ENCODE measurements around the gene LRIG2. TPM values are rescaled to one million over a fixed set of nuclear protein-coding genes. Genes with fewer than 3 reads are reported as not detected.
"Not testable (repeated sequence)": the region's sequence is repeated elsewhere in the genome, so short reads cannot be mapped to it uniquely, and the experiment has no call there.

LRIG2 gene
- total RNA-seq, 2 experiments from 2014 or later, result 13.7 to 15.6 TPM

DNA sequence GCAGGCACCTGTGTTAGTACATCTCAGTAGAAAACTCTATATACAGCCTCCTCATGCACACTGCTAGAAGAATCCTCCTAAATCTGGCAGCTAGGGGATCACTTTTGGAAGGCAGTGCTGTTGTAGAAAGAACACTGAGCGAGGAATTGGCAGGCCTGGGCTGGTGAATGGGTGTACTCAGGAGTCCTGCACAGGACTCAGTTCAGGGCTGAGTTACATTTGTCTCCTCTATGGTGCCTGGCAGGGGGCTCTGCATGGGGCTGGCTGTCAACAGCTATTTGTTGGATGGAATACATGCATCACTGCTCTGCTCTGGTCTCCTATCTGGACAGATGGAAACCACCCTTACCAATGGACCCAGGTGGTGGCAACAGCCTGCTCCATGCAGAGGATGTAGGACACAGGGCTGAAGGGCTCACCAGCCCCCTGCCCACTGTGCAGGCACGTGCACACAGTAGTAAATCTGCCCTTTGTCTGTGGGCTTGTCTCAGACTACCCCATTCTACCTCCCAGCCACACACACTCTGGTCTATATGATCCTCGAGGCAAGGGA is 74.2 kb downstream of the LRIG2 start:
- Mint-ChIP-seq H3K27ac (no peak overlapping the region), H3K36me3 (ENCODE audit: low read depth) (no peaks in the 10 kb centered on the region), H3K9me3 (ENCODE audit: insufficient read depth) (no peaks in the 10 kb centered on the region), H3K27me3 (ENCODE audit: low read depth) (no peaks in the 10 kb centered on the region), H3K4me3 (no peak overlapping the region), H3K4me1 (ENCODE audit: low read depth) (peaks cover 30% of the 10 kb centered on the region)
- POLR2A ChIA-PET, result no interaction called here
- CTCF ChIA-PET, result no interaction called here
- DNase-seq, result no peak
- ATAC-seq, result peak; percentile 26

- H3K27me3 Mint-ChIP-seq (ENCODE audit: low read depth), result no peaks in the 10 kb centered on the region
- DNase-seq (no peak), ATAC-seq (no peak)
- H3K4me3 Mint-ChIP-seq, result no peak overlapping the region
- CTCF ChIA-PET, result no interaction called here
- no peak overlapping the region for H3K27ac Mint-ChIP-seq
- H3K4me1 Mint-ChIP-seq (ENCODE audit: low read depth), result peaks cover 23% of the 10 kb centered on the region
- POLR2A ChIA-PET, result no interaction called here
- H3K9me3 Mint-ChIP-seq (ENCODE audit: insufficient read depth), result no peaks in the 10 kb centered on the region
- H3K36me3 Mint-ChIP-seq (ENCODE audit: low read depth), result no peaks in the 10 kb centered on the region
Observed at GRCh38 chr1:113147826-113148225, 74.8 kb downstream of the LRIG2 start.

DNA sequence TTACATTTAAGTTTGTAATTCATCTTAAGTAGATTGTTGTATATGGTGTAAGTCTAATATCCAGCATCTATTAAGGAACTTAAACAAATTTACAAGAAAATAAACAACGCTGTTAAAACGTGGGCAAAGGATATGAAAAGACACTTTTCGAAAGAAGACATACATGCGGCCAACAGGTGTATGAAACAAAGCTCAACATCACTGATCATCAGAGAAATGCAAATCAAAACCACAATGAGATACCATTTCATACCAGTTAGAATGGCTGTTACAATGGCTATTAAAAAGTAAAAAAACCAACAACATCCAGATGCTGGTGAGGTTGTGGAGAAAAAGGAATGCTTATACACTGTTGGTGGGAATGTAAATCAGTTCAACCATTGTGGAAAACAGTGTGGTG is 77.5 kb downstream of the LRIG2 start:
- ATAC-seq; CTCF ChIA-PET; H3K9me3 Mint-ChIP-seq (ENCODE audit: insufficient read depth); POLR2A ChIA-PET; H3K4me3 Mint-ChIP-seq; DNase-seq; H3K27ac Mint-ChIP-seq; H3K36me3 Mint-ChIP-seq (ENCODE audit: low read depth); H3K27me3 Mint-ChIP-seq (ENCODE audit: low read depth): not testable (repeated sequence)
- H3K4me1 Mint-ChIP-seq (ENCODE audit: low read depth), result peaks cover 17% of the 10 kb centered on the region

- Mint-ChIP-seq H3K27ac (no peak overlapping the region), H3K27me3 (ENCODE audit: low read depth) (no peaks in the 10 kb centered on the region), H3K4me1 (ENCODE audit: low read depth) (no peaks in the 10 kb centered on the region), H3K36me3 (ENCODE audit: low read depth) (no peaks in the 10 kb centered on the region), H3K4me3 (no peak overlapping the region), H3K9me3 (ENCODE audit: insufficient read depth) (peaks cover 3% of the 10 kb centered on the region)
- no peak for ATAC-seq
- ChIA-PET CTCF (no interaction called here), POLR2A (no interaction called here)
- DNase-seq, result no peak
Observed at GRCh38 chr1:113153116-113153803, 80.3 kb downstream of the LRIG2 start.

GRCh38 chr1:113156368-113156767 is 83.4 kb downstream of the LRIG2 start:
- Mint-ChIP-seq H3K27me3 (ENCODE audit: low read depth) (peaks cover 4% of the 10 kb centered on the region), H3K4me3 (no peak overlapping the region), H3K27ac (no peak overlapping the region), H3K4me1 (ENCODE audit: low read depth) (no peaks in the 10 kb centered on the region), H3K36me3 (ENCODE audit: low read depth) (no peaks in the 10 kb centered on the region), H3K9me3 (ENCODE audit: insufficient read depth) (peaks cover 3% of the 10 kb centered on the region)
- POLR2A ChIA-PET, result no interaction called here
- CTCF ChIA-PET, result no interaction called here
- DNase-seq (no peak), ATAC-seq (no peak)

DNA sequence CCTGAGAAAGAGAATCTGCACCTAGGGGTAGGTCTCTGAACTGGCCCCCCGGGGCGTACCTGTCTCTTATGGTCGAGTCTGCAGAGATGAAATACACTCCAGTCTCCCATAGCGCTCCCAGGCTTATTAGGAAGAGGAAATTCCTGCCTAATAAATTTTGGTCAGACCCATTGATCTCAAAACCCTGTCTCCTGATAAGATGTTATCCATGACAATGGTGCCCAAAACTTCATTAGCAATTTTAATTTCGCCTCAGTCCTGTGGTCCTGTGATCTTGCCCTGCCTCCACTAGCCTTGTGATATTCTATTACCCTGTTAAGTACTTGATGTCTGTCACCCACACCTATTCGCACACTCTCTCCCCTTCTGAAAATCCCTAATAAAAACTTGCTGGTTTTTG is 85.7 kb downstream of the LRIG2 start:
- DNase-seq; POLR2A ChIA-PET; H3K27me3 Mint-ChIP-seq (ENCODE audit: low read depth); H3K27ac Mint-ChIP-seq; H3K36me3 Mint-ChIP-seq (ENCODE audit: low read depth); H3K4me1 Mint-ChIP-seq (ENCODE audit: low read depth); ATAC-seq; H3K9me3 Mint-ChIP-seq (ENCODE audit: insufficient read depth); H3K4me3 Mint-ChIP-seq; CTCF ChIA-PET: not testable (repeated sequence)

DNA sequence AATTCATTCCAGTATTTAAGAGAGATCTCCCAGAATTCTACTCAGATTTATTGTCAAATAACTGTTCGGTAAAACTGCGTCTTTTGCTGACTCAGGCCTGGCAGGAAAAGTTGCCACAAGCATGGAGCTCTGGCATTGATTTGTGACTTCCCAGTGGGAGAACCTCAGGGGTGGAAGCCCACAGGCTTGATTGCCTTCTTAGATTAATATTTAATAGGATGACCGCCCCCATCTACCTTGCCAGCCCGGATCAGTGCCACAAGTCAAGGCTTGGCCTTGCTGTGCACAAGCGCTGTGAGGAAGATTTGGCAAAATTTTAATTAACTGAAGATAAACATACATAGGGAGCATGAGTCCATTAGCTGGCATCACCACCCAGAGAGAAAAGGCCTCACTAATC is 93.5 kb downstream of the LRIG2 start:
- Mint-ChIP-seq H3K9me3 (ENCODE audit: insufficient read depth) (peaks cover under 1% of the 10 kb centered on the region), H3K27ac (no peak overlapping the region)

GRCh38 chr1:113168946-113169345 is 95.9 kb downstream of the LRIG2 start:
- ChIA-PET CTCF (no interaction called here), POLR2A (no interaction called here)
- Mint-ChIP-seq H3K9me3 (ENCODE audit: insufficient read depth) (peaks cover 13% of the 10 kb centered on the region), H3K4me1 (ENCODE audit: low read depth) (no peaks in the 10 kb centered on the region), H3K4me3 (no peak overlapping the region), H3K36me3 (ENCODE audit: low read depth) (peaks cover 4% of the 10 kb centered on the region), H3K27ac (no peak overlapping the region), H3K27me3 (ENCODE audit: low read depth) (peaks cover 10% of the 10 kb centered on the region)
- DNase-seq, result no peak
- ATAC-seq, result no peak

More for the DNA sequence above, 93.5 kb downstream of the LRIG2 start:
- Mint-ChIP-seq H3K4me1 (ENCODE audit: low read depth) (no peaks in the 10 kb centered on the region), H3K4me3 (no peak overlapping the region), H3K36me3 (ENCODE audit: low read depth) (no peaks in the 10 kb centered on the region), H3K27me3 (ENCODE audit: low read depth) (peaks cover 2% of the 10 kb centered on the region)
- ChIA-PET CTCF (no interaction called here), POLR2A (no interaction called here)
- ATAC-seq (no peak), DNase-seq (no peak)

DNA sequence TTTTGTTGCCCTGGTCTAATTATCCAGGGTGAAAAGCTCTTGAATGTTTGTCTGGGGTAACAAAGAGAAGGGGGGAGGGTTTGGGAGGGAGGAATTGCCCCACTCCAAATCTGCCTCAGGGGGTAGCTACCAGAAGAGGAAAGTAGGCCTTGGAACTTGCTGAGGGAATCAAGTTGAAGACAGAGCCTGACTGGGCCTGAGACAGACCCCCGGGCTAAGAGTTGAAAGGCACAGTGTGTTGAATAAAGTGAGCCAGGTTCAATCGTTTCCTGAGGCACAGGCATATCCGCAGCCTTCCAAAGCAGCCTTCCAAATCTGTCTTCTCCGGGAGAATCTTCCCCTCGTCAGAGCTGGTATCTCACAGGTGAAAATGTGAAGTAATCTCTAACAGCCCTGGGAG is 96.6 kb downstream of the LRIG2 start:
- POLR2A ChIA-PET, result no interaction called here
- H3K4me3 Mint-ChIP-seq, result no peak overlapping the region
- H3K4me1 Mint-ChIP-seq (ENCODE audit: low read depth), result no peaks in the 10 kb centered on the region
- no peak overlapping the region for H3K27ac Mint-ChIP-seq
- H3K9me3 Mint-ChIP-seq (ENCODE audit: insufficient read depth), result peaks cover 13% of the 10 kb centered on the region
- H3K36me3 Mint-ChIP-seq (ENCODE audit: low read depth), result peaks cover 4% of the 10 kb centered on the region
- peaks cover 15% of the 10 kb centered on the region for H3K27me3 Mint-ChIP-seq (ENCODE audit: low read depth)
- no peak for DNase-seq
- CTCF ChIA-PET, result no interaction called here
- ATAC-seq, result no peak

DNA sequence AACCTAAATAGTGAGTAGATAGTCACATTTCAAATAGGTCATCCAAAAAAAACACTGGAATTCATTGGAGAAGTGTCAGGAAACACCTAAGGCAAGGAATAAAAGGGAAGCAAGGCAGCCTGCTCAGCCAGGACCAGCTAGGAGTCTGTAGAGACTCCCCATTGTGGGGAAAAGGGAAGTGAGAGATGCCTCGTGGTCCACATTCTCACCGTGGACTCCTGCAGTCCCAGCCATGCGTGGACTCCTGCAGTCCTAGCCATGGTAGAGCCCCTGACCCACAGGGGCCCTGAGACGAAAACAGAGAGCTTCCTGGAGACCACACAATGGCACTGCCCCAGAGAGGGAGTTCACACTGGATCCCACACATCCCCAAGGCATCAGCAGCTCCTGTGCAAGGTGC is 97.5 kb downstream of the LRIG2 start:
- no peak overlapping the region for H3K4me3 Mint-ChIP-seq
- H3K9me3 Mint-ChIP-seq (ENCODE audit: insufficient read depth), result peaks cover 13% of the 10 kb centered on the region
- peaks cover 4% of the 10 kb centered on the region for H3K36me3 Mint-ChIP-seq (ENCODE audit: low read depth)
- peaks cover 18% of the 10 kb centered on the region for H3K27me3 Mint-ChIP-seq (ENCODE audit: low read depth)
- no peak overlapping the region for H3K27ac Mint-ChIP-seq
- no peak for ATAC-seq
- ChIA-PET CTCF (no interaction called here), POLR2A (no interaction called here)
- no peak for DNase-seq
- H3K4me1 Mint-ChIP-seq (ENCODE audit: low read depth), result no peaks in the 10 kb centered on the region

DNA sequence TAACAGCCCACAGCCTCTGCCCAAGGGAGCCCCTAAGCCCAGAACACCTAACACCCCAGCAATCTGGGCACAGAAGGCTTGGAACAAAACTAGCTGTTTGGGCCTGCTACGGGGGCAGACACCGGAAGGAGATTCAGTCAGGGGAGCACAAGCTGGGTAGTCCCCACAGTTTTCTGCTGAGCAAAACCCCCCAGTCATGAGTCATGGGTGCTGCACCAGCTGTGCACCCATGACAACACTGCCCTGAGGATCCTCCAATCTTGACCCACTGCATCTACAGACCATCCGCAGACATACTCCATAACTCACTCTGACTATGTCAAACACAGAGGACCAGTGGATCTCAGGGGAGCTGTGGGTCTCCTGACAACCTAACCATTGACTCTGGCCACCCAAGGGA is 105.1 kb downstream of the LRIG2 start:
- no peak overlapping the region for H3K27ac Mint-ChIP-seq
- peaks cover 35% of the 10 kb centered on the region for H3K27me3 Mint-ChIP-seq (ENCODE audit: low read depth)
- DNase-seq, result no peak
- H3K4me3 Mint-ChIP-seq, result no peak overlapping the region
- H3K36me3 Mint-ChIP-seq (ENCODE audit: low read depth), result no peaks in the 10 kb centered on the region
- ChIA-PET POLR2A (no interaction called here), CTCF (no interaction called here)
- no peaks in the 10 kb centered on the region for H3K4me1 Mint-ChIP-seq (ENCODE audit: low read depth)
- ATAC-seq, result no peak
- H3K9me3 Mint-ChIP-seq (ENCODE audit: insufficient read depth), result no peaks in the 10 kb centered on the region

DNA sequence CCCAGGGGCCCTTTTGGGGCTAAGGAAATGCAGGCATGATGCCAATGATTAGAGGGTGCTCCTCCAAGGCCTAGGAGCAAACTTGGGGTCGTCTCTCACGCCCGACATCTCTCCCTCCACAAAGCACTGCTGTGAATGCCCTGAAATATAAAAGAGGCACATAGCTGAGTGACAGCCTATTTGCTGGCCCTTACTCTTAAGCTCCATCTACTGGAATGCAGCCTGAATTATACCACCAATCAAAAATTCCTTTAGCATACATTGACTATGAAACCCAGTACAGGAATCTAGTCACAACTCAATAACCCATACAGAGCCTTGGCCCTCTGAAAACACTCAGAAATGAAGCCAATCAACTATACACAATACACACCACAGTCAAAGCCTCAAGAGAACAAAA is 105.5 kb downstream of the LRIG2 start:
- no peak overlapping the region for H3K27ac Mint-ChIP-seq
- no peak overlapping the region for H3K4me3 Mint-ChIP-seq
- ChIA-PET CTCF (no interaction called here), POLR2A (no interaction called here)
- H3K36me3 Mint-ChIP-seq (ENCODE audit: low read depth), result no peaks in the 10 kb centered on the region
- no peak for DNase-seq
- no peaks in the 10 kb centered on the region for H3K4me1 Mint-ChIP-seq (ENCODE audit: low read depth)
- H3K27me3 Mint-ChIP-seq (ENCODE audit: low read depth), result peaks cover 38% of the 10 kb centered on the region
- no peaks in the 10 kb centered on the region for H3K9me3 Mint-ChIP-seq (ENCODE audit: insufficient read depth)
- no peak for ATAC-seq

All from activated CD8-positive, alpha-beta T cell treated with anti-CD3 and anti-CD28 coated beads, Interleukin-2, amount 10 ng/mL, durations not matched to agents 7 days and 5 days (primary cell).